Caco-2 (cell line): ENCODE data around the gene PKHD1. TPM values are rescaled to one million over a fixed set of nuclear protein-coding genes. Genes with fewer than 3 reads are reported as not detected.

Source experiments
- BruUV-seq: library from RNA; stranded (reverse); fragments of 400-500 nt; replicated peaks from 2 replicates; lab custom pipeline; 2021; lab: Mats Ljungman, UMichigan
- CTCF ChIA-PET: fragments of 300-600 bp; sonication (Branson Sonifier 250); formaldehyde crosslinking; loops from one replicate; lab custom pipeline; 2022; ENCODE audit warnings: antibody characterized with exemption; lab: Charles Lee
- POLR2A ChIA-PET: fragments of 300-600 bp; sonication (Branson Sonifier 250); formaldehyde crosslinking; loops from one replicate; lab custom pipeline; 2022; ENCODE audit warnings: antibody characterized with exemption; lab: Charles Lee
- DNase-seq, 2 experiments: peaks; one replicate each; pipeline versions ENCODE4 v3.0.0 to v3.0.0-alpha.2; 2020 to 2022
- H3K27me3 ChIP-seq: replicated peaks from 2 replicates; pipeline ENCODE4 v1.6.0; 2011; ENCODE audit warnings: low read length; ENCODE audit not compliant: control insufficient read depth, insufficient read depth
- H3K36me3 ChIP-seq: 2 replicates; pipeline ENCODE4 v1.5.1; 2011; ENCODE audit warnings: low read length; ENCODE audit not compliant: control insufficient read depth, insufficient read depth
- H3K4me1 ChIP-seq: fragments of 250-450 bp; sonication (Bioruptor Pico); 2 replicates; pipeline ENCODE4 v1.5.1; 2020; ENCODE audit warnings: mild to moderate bottlenecking
- H3K4me3 ChIP-seq: 2 replicates; pipeline ENCODE4 v1.5.1; 2011; ENCODE audit warnings: low read depth, mild to moderate bottlenecking, control low read depth, low read length
- H3K9me3 ChIP-seq: fragments of 250-450 bp; sonication (Bioruptor Pico); 2 replicates; pipeline ENCODE4 v1.5.1; 2020; ENCODE audit warnings: mild to moderate bottlenecking, moderate library complexity
- H3K27ac Mint-ChIP-seq: one replicate; pipeline ENCODE4 v1.8.0; 2022; ENCODE audit warnings: mixed read lengths; ENCODE audit not compliant: unreplicated experiment
- H3K27me3 Mint-ChIP-seq: one replicate; pipeline ENCODE4 v1.8.0; 2022; ENCODE audit warnings: mixed read lengths; ENCODE audit not compliant: insufficient read depth, unreplicated experiment
- H3K36me3 Mint-ChIP-seq: one replicate; pipeline ENCODE4 v1.8.0; 2022; ENCODE audit warnings: mild to moderate bottlenecking, mixed read lengths; ENCODE audit not compliant: insufficient read depth, unreplicated experiment
- H3K4me1 Mint-ChIP-seq: one replicate; pipeline ENCODE4 v1.8.0; 2022; ENCODE audit warnings: low read depth, mixed read lengths; ENCODE audit not compliant: unreplicated experiment
- H3K4me3 Mint-ChIP-seq: one replicate; pipeline ENCODE4 v1.8.0; 2022; ENCODE audit warnings: mild to moderate bottlenecking, moderate library complexity, mixed read lengths; ENCODE audit not compliant: unreplicated experiment
- H3K9me3 Mint-ChIP-seq: one replicate; pipeline ENCODE4 v1.8.0; 2022; ENCODE audit warnings: mixed read lengths; ENCODE audit not compliant: unreplicated experiment
- CTCF ChIP-seq, 2 experiments: fragments of 200-600 bp in 1 of 2; IDR thresholded peaks; 1 replicate in 1 of 2; 2 replicates in 1 of 2; pipeline versions ENCODE4 v1.5.1 to v1.8.0; 2011 to 2022; ENCODE audit warnings: antibody characterized with exemption in 1 of 2, control low read depth in 1 of 2, inconsistent platforms in 1 of 2, low read depth in 1 of 2, low read length in 1 of 2, mild to moderate bottlenecking in 1 of 2, moderate library complexity in 1 of 2; ENCODE audit not compliant: insufficient read depth in 1 of 2, severe bottlenecking in 1 of 2, unreplicated experiment in 1 of 2
- intact Hi-C: fragments of 100-400 bp; cut with micrococcal nuclease; formaldehyde crosslinking; loops from one replicate; pipeline ENCODE4 v1.10.0; 2022; ENCODE audit not compliant: unreplicated experiment
- total RNA-seq: library from RNA; stranded (reverse); gene quantifications from 2 replicates; pipeline ENCODE4 v1.2.3, GENCODE V29; 2022

The PKHD1 gene
- total RNA-seq, 1 experiment from 2014 or later: 3.3 TPM

GRCh38 chr6:51812231-51812630 lies 275.2 kb downstream of the PKHD1 start:
- Histone ChIP-seq H3K9me3 (no peaks in the 10 kb centered on the region), H3K4me1 (no peaks in the 10 kb centered on the region), H3K36me3 (no peaks in the 10 kb centered on the region), H3K27me3 (no peaks in the 10 kb centered on the region), H3K4me3 (no peak overlapping the region)
- DNase-seq: no peak
- BruUV-seq: no TSS peak
- intact Hi-C loops: no loop called here
- Mint-ChIP-seq H3K27me3 (peaks cover 2% of the 10 kb centered on the region), H3K9me3 (no peaks in the 10 kb centered on the region), H3K36me3 (no peaks in the 10 kb centered on the region), H3K4me3 (no peak overlapping the region), H3K27ac (no peak overlapping the region), H3K4me1 (no peaks in the 10 kb centered on the region)
- no peak for TF ChIP-seq CTCF (IDR thresholded peaks at IDR 0.05; ENCODE audit: insufficient read depth in 1 of 2, low read depth in 1 of 2, low read length in 1 of 2, severe bottlenecking in 1 of 2, unreplicated experiment in 1 of 2)
- ChIA-PET CTCF (no interaction called here), POLR2A (no interaction called here)

GRCh38 chr6:51805517-51805916 lies 281.9 kb downstream of the PKHD1 start:
- no peak overlapping the region for H3K4me3 ChIP-seq
- no TSS peak for BruUV-seq
- H3K9me3 ChIP-seq: no peaks in the 10 kb centered on the region
- Mint-ChIP-seq H3K9me3 (no peaks in the 10 kb centered on the region), H3K27me3 (no peaks in the 10 kb centered on the region), H3K4me1 (no peaks in the 10 kb centered on the region), H3K4me3 (no peak overlapping the region), H3K36me3 (no peaks in the 10 kb centered on the region), H3K27ac (no peak overlapping the region)
- DNase-seq: no peak
- no peaks in the 10 kb centered on the region for H3K4me1 ChIP-seq
- ChIA-PET CTCF (no interaction called here), POLR2A (no interaction called here)
- H3K27me3 ChIP-seq: no peaks in the 10 kb centered on the region
- intact Hi-C loops: no loop called here
- no peaks in the 10 kb centered on the region for H3K36me3 ChIP-seq
- no peak for TF ChIP-seq CTCF (IDR thresholded peaks at IDR 0.05; ENCODE audit: insufficient read depth in 1 of 2, low read depth in 1 of 2, low read length in 1 of 2, severe bottlenecking in 1 of 2, unreplicated experiment in 1 of 2)

GRCh38 chr6:51800603-51801002 lies 286.8 kb downstream of the PKHD1 start:
- no peak overlapping the region for H3K4me3 ChIP-seq
- H3K9me3 ChIP-seq: peaks cover 7% of the 10 kb centered on the region; the same call in 1 of the 2 replicates
- no peak for DNase-seq
- CTCF ChIA-PET: no interaction called here
- no peak overlapping the region for H3K27ac Mint-ChIP-seq
- H3K4me3 Mint-ChIP-seq: no peak overlapping the region
- POLR2A ChIA-PET: no interaction called here
- H3K27me3 Mint-ChIP-seq: no peaks in the 10 kb centered on the region
- TF ChIP-seq CTCF (IDR thresholded peaks at IDR 0.05; ENCODE audit: insufficient read depth in 1 of 2, low read depth in 1 of 2, low read length in 1 of 2, severe bottlenecking in 1 of 2, unreplicated experiment in 1 of 2): no peak
- BruUV-seq: no TSS peak
- H3K36me3 Mint-ChIP-seq: no peaks in the 10 kb centered on the region
- H3K4me1 ChIP-seq: no peaks in the 10 kb centered on the region
- no peaks in the 10 kb centered on the region for H3K27me3 ChIP-seq
- intact Hi-C loops: no loop called here
- no peaks in the 10 kb centered on the region for H3K4me1 Mint-ChIP-seq
- H3K9me3 Mint-ChIP-seq: peaks cover 9% of the 10 kb centered on the region
- H3K36me3 ChIP-seq: no peaks in the 10 kb centered on the region
